NCI-H146 (cell line): ENCODE data around the gene MLPH.

Source experiments
- DNase-seq: peaks from one replicate; lab custom pipeline; 2025; lab: John Stamatoyannopoulos, UW

Gene MLPH

GRCh38 chr2:237568121-237568660, 81.1 kb downstream of the MLPH start:
- no peak for DNase-seq

GRCh38 chr2:237569041-237569440, 82.0 kb downstream of the MLPH start:
- no peak for DNase-seq

GRCh38 chr2:237569896-237570295, 82.8 kb downstream of the MLPH start:
- DNase-seq = no peak

- no peak for DNase-seq
Observed at GRCh38 chr2:237570776-237571335, 83.8 kb downstream of the MLPH start.

DNA sequence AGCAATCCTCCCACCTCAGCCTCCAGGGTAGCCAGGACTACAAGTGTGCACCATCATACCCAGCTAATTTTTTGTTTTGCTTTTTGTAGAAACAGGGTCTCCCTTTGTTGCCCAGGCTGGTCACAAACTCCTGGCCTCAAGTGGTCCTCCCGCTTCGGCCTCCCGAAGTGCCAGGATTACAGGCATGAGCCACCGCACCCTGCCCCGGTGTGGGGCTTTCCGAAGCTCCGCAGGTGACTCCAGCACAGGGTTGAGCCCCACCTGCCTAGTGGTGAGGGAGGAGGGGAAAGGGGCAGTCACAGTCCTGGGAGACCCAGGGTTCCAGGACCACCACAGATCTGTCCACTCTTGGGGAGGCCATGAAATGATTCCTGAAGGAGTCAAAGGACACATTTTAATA, 84.5 kb downstream of the MLPH start:
- no peak for DNase-seq

- DNase-seq = peak; percentile 89
Observed at GRCh38 chr2:237572021-237572741, 85.1 kb downstream of the MLPH start.

DNA sequence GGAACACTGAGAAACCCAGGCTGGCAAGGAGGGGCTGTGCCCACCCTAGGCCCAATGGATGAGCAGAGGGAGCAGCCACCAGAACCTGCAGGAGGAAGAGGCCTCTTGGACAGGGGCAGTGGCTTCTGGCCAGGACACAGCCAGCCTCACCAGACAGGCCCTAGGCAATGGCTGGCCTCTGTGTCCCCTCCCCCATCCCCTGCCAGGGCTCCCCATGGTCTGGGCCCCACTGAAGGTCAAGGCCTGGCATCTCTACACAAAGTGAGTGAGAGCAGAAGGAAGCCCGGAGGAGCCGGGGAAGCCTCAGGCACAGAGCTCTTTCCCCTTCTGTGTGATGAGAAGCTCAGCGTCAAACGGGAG, 85.7 kb downstream of the MLPH start:
- DNase-seq = no peak

GRCh38 chr2:237573721-237574415, 86.8 kb downstream of the MLPH start:
- no peak for DNase-seq

- no peak for DNase-seq
Observed at GRCh38 chr2:237574467-237574866, 87.4 kb downstream of the MLPH start.

GRCh38 chr2:237574894-237575868, 88.1 kb downstream of the MLPH start:
- DNase-seq = no peak

DNA sequence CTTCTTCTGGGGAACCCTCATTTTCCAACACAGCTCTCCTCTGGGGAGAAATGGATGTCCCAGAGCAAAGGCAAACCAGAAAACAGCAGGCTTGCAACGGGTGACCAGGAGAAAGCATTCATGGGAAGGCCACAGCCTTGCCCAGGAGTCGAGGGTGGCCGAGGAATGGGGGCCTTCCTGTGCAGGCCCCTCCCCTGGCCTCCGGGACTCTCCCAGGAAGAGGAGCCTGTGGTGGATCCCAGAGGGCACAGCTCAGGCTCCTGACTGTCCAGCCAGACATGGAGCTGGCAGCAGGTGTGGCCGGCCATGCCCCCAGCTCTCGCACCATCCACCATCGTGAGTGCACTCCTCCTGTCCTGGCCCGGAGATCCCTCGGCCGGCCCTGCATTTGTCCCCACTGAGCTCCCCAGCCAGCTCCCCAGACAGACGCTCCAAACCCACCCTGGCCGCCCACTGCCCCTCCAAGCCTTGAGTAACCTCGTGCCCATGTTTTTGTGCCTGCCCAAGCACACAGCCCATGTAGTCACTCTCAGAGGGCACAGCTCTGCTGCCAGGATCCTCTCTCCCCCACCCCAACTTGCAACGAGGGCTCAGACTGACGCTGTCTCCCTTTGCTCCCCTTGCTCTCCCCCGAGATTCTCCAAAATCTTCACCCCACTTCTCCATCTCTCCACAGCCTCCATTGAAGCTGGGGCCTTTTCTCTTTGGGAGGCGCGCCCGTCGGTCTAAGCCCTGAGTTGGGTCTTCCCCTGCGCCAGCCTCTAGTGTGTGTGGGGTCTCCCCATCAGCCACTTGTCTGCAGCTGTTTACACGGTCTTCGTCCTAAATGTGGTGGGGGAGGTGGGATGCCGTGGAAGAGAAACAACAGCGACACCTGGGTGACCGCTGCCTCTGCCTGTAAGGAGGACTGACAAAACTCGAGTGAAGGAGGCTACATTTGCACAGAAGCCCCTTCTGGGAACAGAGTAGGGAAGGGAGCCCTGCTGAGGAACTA, 89.1 kb downstream of the MLPH start:
- no peak for DNase-seq

DNA sequence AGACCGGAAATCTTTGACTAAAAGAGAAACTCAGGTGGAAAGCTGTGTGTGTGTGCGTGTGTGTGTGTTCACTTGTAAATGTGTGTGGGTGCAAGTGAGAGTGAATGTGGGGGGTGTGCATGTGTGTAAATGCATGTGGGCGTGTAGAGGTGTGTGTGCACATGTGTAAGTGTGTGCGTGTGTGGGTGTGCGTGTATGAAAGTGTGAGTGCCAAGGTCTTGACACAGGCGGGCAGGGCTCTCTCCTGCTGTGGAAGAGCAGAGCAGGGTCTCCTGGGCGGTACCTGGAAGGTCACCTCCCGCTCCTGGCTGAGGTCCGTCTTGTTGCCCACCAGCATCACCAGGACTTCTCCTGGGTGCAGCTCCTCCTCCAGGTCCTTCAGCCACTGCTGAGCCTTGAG, 89.9 kb downstream of the MLPH start:
- no peak for DNase-seq

- no peak for DNase-seq
Observed at GRCh38 chr2:237577458-237577857, 90.4 kb downstream of the MLPH start.

DNA sequence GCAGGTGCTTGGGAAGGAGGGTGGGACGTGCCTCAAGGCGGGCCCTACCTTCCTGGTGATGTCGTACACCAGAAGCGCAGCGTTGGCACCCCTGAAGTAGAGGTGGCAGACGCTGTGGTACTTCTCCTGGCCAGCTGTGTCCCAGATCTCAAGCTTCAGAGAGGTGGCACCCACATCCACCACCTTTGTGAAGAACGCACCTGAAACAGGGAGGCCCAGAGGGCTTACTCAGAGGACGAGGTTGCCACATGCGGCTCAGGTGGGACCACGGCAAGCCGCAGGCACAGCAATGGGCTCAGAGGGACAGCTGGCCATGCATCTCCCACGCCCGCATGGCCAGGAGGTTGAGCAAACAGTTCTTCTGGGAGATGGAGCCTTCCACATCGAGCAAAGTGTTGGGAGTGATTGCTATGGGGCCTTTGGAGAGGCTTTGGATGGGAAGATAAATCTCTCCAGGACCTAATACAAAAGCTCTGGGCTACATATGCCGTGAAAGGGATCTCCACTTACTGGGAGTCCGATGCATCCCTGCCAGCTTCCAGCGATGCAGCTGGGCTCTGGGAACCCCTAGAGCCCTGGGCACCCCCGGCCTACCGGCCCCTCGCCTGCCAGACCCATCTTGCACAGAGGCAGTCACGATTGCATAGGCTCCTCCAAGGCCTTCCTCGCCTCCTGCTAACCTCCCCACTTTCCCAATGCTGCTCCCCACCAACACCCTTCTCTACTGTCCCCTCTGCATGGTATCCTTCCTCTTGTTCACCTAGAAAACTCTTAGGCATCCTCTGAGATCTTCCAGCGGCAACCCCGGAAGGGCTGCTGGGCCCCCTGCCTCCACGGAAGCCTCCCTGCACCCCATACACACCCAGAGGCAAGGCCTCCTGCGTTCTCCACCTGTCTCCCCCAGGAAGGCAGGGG, 91.2 kb downstream of the MLPH start:
- DNase-seq = no peak

DNA sequence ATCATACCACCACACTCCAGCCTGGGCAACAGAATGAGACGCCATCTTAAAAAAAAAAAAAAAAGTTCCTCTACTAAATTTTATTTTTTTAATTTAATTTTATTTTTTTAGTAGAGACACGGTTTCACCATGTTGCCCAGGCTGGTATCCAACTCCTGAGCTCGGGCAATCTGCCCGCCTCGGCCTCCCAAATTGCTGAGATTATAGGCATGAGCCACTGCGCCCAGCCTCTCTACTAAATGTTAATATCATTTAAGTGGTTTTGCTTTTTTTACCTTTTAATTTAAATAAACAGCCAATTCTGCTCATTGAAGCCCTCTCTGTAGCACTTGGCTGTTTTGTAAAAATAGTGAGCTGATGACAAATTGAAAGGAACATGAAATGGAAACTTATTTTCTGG, 94.3 kb downstream of the MLPH start:
- no peak for DNase-seq

DNA sequence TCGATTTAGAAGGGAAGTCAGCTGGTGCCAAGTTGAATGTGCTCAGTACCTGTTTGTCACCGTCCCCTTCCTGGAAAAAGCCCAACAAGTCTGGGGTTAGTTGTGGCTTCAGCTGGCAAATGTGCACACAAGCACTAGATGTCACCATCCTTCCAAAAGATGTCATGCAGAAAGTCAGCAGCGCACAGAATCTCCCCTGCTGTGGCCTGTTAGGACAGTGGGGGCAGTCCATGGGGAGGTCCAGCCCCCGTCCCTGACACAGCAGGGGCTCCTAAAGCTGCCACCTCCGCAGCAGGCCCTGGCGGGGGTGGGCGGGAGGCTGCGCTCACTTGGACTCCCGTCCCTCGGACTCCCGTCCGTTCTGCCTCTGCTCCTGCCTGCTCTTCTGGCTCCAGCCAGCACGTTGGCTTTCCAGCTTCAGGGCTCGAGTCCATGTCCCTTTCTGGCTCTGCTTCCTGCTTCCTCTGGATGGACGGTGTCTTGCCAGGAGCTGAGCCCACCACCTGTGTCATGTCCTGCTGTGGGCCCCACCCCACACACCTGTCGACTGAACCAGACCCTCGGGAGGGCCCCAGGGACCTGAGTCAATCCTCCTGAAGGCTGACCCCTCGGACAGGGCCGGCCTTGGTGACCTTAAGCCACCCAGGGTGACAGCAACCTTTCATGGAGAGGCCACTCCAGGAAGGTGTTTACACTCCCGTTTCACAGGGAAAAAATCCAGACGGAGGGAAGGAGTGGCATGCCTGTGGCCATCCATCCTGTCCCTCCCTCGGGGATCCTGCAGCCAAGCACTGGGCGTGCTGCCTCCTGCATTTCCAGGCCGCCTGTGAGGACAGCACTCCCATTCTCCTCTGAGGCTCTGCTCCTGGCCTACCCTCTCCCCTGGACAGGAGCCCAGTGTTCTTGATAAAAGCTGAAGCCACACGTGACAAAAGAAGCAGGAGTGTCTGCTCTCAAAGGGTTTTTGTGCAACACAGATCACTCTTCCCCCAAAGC, 95.0 kb downstream of the MLPH start:
- DNase-seq = no peak

- no peak for DNase-seq
Observed at GRCh38 chr2:237583385-237584295, 96.6 kb downstream of the MLPH start.
